Measurements from ENCODE around the gene CBX3.

GRCh38 chr7:26198781-26199169 lies 2.8 kb upstream of the CBX3 start:
- no peak for TF ChIP-seq CTCF (IDR thresholded peaks at IDR 0.05)
- no peak for TF ChIP-seq POLR2A (IDR thresholded peaks at IDR 0.05)

All from thyroid gland (tissue), 4 donors.